OCI-LY3 (cell line): ENCODE data around the gene S1PR4.

ENCODE experiments used
- H2AFZ ChIP-seq: fragments of 200-600, 300-600 bp; shearing (Covaris generic); 2 replicates; pipeline ENCODE4 v1.6.0; 2014; ENCODE audit warnings: antibody characterized with exemption, low read depth, low read length
- H3K27ac ChIP-seq: fragments of 200-600, 300-600 bp; sonication (generic); 2 replicates; pipeline ENCODE4 v1.5.1; 2014; ENCODE audit warnings: mild to moderate bottlenecking, low read length, moderate library complexity, mixed read lengths
- H3K27me3 ChIP-seq: fragments of 200-600, 300-600 bp; sonication (generic); 2 replicates; pipeline ENCODE4 v1.6.1; 2014; ENCODE audit warnings: low read depth, low read length, mixed read lengths
- H3K36me3 ChIP-seq: fragments of 200-600, 300-600 bp; sonication (generic); replicated peaks from 2 replicates; pipeline ENCODE3; 2014; ENCODE audit warnings: low read depth, low read length, mixed read lengths
- H3K4me1 ChIP-seq: fragments of 300-600, 200-600 bp; sonication (generic); 2 replicates; pipeline ENCODE4 v1.6.1; 2014; ENCODE audit warnings: low read length, mixed read lengths
- H3K4me2 ChIP-seq: fragments of 200-600, 300-600 bp; sonication (generic); 2 replicates; pipeline ENCODE4 v1.6.1; 2014; ENCODE audit warnings: low read length, mixed read lengths
- H3K4me3 ChIP-seq: fragments of 300-600, 200-600 bp; sonication (generic); 2 replicates; pipeline ENCODE4 v1.5.1; 2014; ENCODE audit warnings: antibody characterized with exemption, mild to moderate bottlenecking, low read length, moderate library complexity
- H3K79me2 ChIP-seq: fragments of 300-600, 200-600 bp; shearing (Covaris generic); 2 replicates; pipeline ENCODE4 v1.6.1; 2014; ENCODE audit warnings: mild to moderate bottlenecking, low read length, mixed read lengths
- H3K9ac ChIP-seq: fragments of 300-600, 200-600 bp; shearing (Covaris generic); 2 replicates; pipeline ENCODE4 v1.6.0; 2014; ENCODE audit warnings: mild to moderate bottlenecking, low read length, moderate library complexity
- H3K9me3 ChIP-seq: fragments of 200-600, 300-600 bp; shearing (Covaris generic); 2 replicates; pipeline ENCODE4 v1.6.1; 2014; ENCODE audit warnings: low read length, mixed read lengths; ENCODE audit not compliant: insufficient read depth
- H4K20me1 ChIP-seq: fragments of 200-600, 300-600 bp; sonication (generic); 2 replicates; pipeline ENCODE4 v1.6.1; 2016; ENCODE audit warnings: low read length, mixed read lengths; ENCODE audit not compliant: insufficient read depth
- CTCF ChIP-seq: fragments of 200-600, 300-600 bp; sonication (generic); IDR thresholded peaks from 2 replicates; pipeline ENCODE4 v1.5.1; 2014; ENCODE audit warnings: antibody characterized with exemption, low read length, low read depth
- EZH2phosphoT487 ChIP-seq: fragments of 200-600 bp; shearing (Covaris generic); IDR thresholded peaks from 2 replicates; pipeline ENCODE4 v1.6.1; 2018; ENCODE audit warnings: antibody characterized with exemption, mixed run types, low read depth

The S1PR4 gene

GRCh38 chr19:3193256-3194105 is 14.9 kb downstream of the S1PR4 start:
- TF ChIP-seq CTCF (no peak), EZH2phosphoT487 (no peak)
- Histone ChIP-seq H3K4me2 (no peak overlapping the region), H2AFZ (no peak overlapping the region), H3K36me3 (peaks cover 44% of the 10 kb centered on the region), H3K4me1 (no peaks in the 10 kb centered on the region), H3K4me3 (no peak overlapping the region), H3K27me3 (no peaks in the 10 kb centered on the region), H3K9me3 (no peaks in the 10 kb centered on the region), H4K20me1 (peaks cover 46% of the 10 kb centered on the region), H3K79me2 (peaks cover 58% of the 10 kb centered on the region), H3K27ac (no peak overlapping the region), H3K9ac (no peak overlapping the region)

- Histone ChIP-seq H3K9me3 (no peaks in the 10 kb centered on the region), H2AFZ (no peak overlapping the region), H3K4me1 (no peaks in the 10 kb centered on the region), H3K79me2 (peaks cover 49% of the 10 kb centered on the region), H3K36me3 (peaks cover 48% of the 10 kb centered on the region), H3K27me3 (no peaks in the 10 kb centered on the region), H3K27ac (no peak overlapping the region), H3K9ac (no peak overlapping the region), H3K4me2 (no peak overlapping the region), H3K4me3 (no peak overlapping the region), H4K20me1 (peaks cover 37% of the 10 kb centered on the region)
- no peak for TF ChIP-seq EZH2phosphoT487
- no peak for TF ChIP-seq CTCF
These were observed 15.8 kb downstream of the S1PR4 start for GRCh38 chr19:3194106-3195087.

GRCh38 chr19:3196064-3196932 is 17.7 kb downstream of the S1PR4 start:
- Histone ChIP-seq H3K9ac (no peak overlapping the region), H3K9me3 (no peaks in the 10 kb centered on the region), H3K4me2 (no peak overlapping the region), H4K20me1 (peaks cover 18% of the 10 kb centered on the region), H3K79me2 (peaks cover 30% of the 10 kb centered on the region), H3K4me3 (no peak overlapping the region), H3K27ac (no peak overlapping the region), H3K4me1 (no peaks in the 10 kb centered on the region), H2AFZ (no peak overlapping the region), H3K27me3 (no peaks in the 10 kb centered on the region), H3K36me3 (peaks cover 46% of the 10 kb centered on the region)
- TF ChIP-seq EZH2phosphoT487 (no peak), CTCF (no peak)
